Measurements from ENCODE around the gene ANKRD18A.

Gene ANKRD18A

GRCh38 chr9:38652486-38652885 is 32.1 kb upstream of the ANKRD18A start:
- Histone ChIP-seq H3K9ac (ENCODE audit: low read length) (no peak overlapping the region), H3K4me2 (ENCODE audit: low read length) (no peak overlapping the region), H3K4me3 (ENCODE audit: low read length) (no peak overlapping the region), H2BK15ac (replicated peaks; ENCODE audit: low read depth) (no peak overlapping the region), H3K4me1 (ENCODE audit: control insufficient read depth, low read depth, low read length) (no peaks in the 10 kb centered on the region), H3K27me3 (ENCODE audit: insufficient read depth, low read length, poor library complexity) (no peaks in the 10 kb centered on the region), H3K27ac (ENCODE audit: low read depth, low read length) (no peak overlapping the region), H3K4ac (ENCODE audit: low read depth, low read length) (no peak overlapping the region), H3K56ac (ENCODE audit: low read length) (no peak overlapping the region), H4K5ac (ENCODE audit: low read length) (no peak overlapping the region), H4K8ac (ENCODE audit: low read depth, low read length) (no peak overlapping the region), H3K79me2 (ENCODE audit: control insufficient read depth, insufficient read depth, low read length) (no peaks in the 10 kb centered on the region), H3K23ac (ENCODE audit: low read length) (no peak overlapping the region), H3K36me3 (ENCODE audit: control insufficient read depth, insufficient read depth, low read length) (no peaks in the 10 kb centered on the region), H3K79me1 (ENCODE audit: low read length) (no peaks in the 10 kb centered on the region), H2BK120ac (ENCODE audit: low read depth, low read length) (no peak overlapping the region), H2AK5ac (ENCODE audit: low read length) (no peak overlapping the region), H2BK5ac (ENCODE audit: low read length) (no peak overlapping the region), H3K18ac (ENCODE audit: low read length) (no peak overlapping the region)
- no CpG with 5 or more reads among the region's 7 CpGs for WGBS (ENCODE audit: extremely low coverage, insufficient coverage, low lambda C conversion rate)
- DNase-seq = no peak

GRCh38 chr9:38652044-38652443 is 31.6 kb upstream of the ANKRD18A start:
- Histone ChIP-seq H3K18ac (ENCODE audit: low read length) (no peak overlapping the region), H4K5ac (ENCODE audit: low read length) (no peak overlapping the region), H3K79me1 (ENCODE audit: low read length) (no peaks in the 10 kb centered on the region), H3K79me2 (ENCODE audit: control insufficient read depth, insufficient read depth, low read length) (no peaks in the 10 kb centered on the region), H2BK5ac (ENCODE audit: low read length) (no peak overlapping the region), H2AK5ac (ENCODE audit: low read length) (no peak overlapping the region), H3K56ac (ENCODE audit: low read length) (no peak overlapping the region), H3K36me3 (ENCODE audit: control insufficient read depth, insufficient read depth, low read length) (no peaks in the 10 kb centered on the region), H2BK15ac (replicated peaks; ENCODE audit: low read depth) (no peak overlapping the region), H3K23ac (ENCODE audit: low read length) (no peak overlapping the region), H3K4ac (ENCODE audit: low read depth, low read length) (no peak overlapping the region), H3K27ac (ENCODE audit: low read depth, low read length) (no peak overlapping the region), H3K9ac (ENCODE audit: low read length) (no peak overlapping the region), H4K8ac (ENCODE audit: low read depth, low read length) (no peak overlapping the region), H3K27me3 (ENCODE audit: insufficient read depth, low read length, poor library complexity) (no peaks in the 10 kb centered on the region), H3K4me1 (ENCODE audit: control insufficient read depth, low read depth, low read length) (no peaks in the 10 kb centered on the region), H3K4me2 (ENCODE audit: low read length) (no peak overlapping the region), H2BK120ac (ENCODE audit: low read depth, low read length) (no peak overlapping the region), H3K4me3 (ENCODE audit: low read length) (no peak overlapping the region)
- DNase-seq = no peak
- WGBS (ENCODE audit: extremely low coverage, insufficient coverage, low lambda C conversion rate) = no CpG with 5 or more reads among the region's 2 CpGs

GRCh38 chr9:38651400-38652042 is 31.1 kb upstream of the ANKRD18A start:
- Histone ChIP-seq H2BK15ac (replicated peaks; ENCODE audit: low read depth) (no peak overlapping the region), H3K27me3 (ENCODE audit: insufficient read depth, low read length, poor library complexity) (no peaks in the 10 kb centered on the region), H3K9ac (ENCODE audit: low read length) (no peak overlapping the region), H3K56ac (ENCODE audit: low read length) (no peak overlapping the region), H3K79me1 (ENCODE audit: low read length) (no peaks in the 10 kb centered on the region), H3K4me2 (ENCODE audit: low read length) (no peak overlapping the region), H3K18ac (ENCODE audit: low read length) (no peak overlapping the region), H3K27ac (ENCODE audit: low read depth, low read length) (no peak overlapping the region), H3K4me3 (ENCODE audit: low read length) (no peak overlapping the region), H4K5ac (ENCODE audit: low read length) (no peak overlapping the region), H3K23ac (ENCODE audit: low read length) (no peak overlapping the region), H3K4ac (ENCODE audit: low read depth, low read length) (no peak overlapping the region), H3K79me2 (ENCODE audit: control insufficient read depth, insufficient read depth, low read length) (no peaks in the 10 kb centered on the region), H2BK5ac (ENCODE audit: low read length) (no peak overlapping the region), H2BK120ac (ENCODE audit: low read depth, low read length) (no peak overlapping the region), H2AK5ac (ENCODE audit: low read length) (no peak overlapping the region), H3K4me1 (ENCODE audit: control insufficient read depth, low read depth, low read length) (no peaks in the 10 kb centered on the region), H3K36me3 (ENCODE audit: control insufficient read depth, insufficient read depth, low read length) (no peaks in the 10 kb centered on the region), H4K8ac (ENCODE audit: low read depth, low read length) (no peak overlapping the region)
- DNase-seq = no peak
- WGBS (ENCODE audit: extremely low coverage, insufficient coverage, low lambda C conversion rate) = no CpG with 5 or more reads among the region's 8 CpGs

- no peak for DNase-seq
- Histone ChIP-seq H3K79me1 (ENCODE audit: low read length) (no peaks in the 10 kb centered on the region), H3K18ac (ENCODE audit: low read length) (no peak overlapping the region), H3K56ac (ENCODE audit: low read length) (no peak overlapping the region), H3K4ac (ENCODE audit: low read depth, low read length) (no peak overlapping the region), H3K4me1 (ENCODE audit: control insufficient read depth, low read depth, low read length) (no peaks in the 10 kb centered on the region), H4K5ac (ENCODE audit: low read length) (no peak overlapping the region), H3K79me2 (ENCODE audit: control insufficient read depth, insufficient read depth, low read length) (no peaks in the 10 kb centered on the region), H3K27me3 (ENCODE audit: insufficient read depth, low read length, poor library complexity) (no peaks in the 10 kb centered on the region), H2BK5ac (ENCODE audit: low read length) (no peak overlapping the region), H2AK5ac (ENCODE audit: low read length) (no peak overlapping the region), H3K9ac (ENCODE audit: low read length) (no peak overlapping the region), H3K4me2 (ENCODE audit: low read length) (no peak overlapping the region), H3K23ac (ENCODE audit: low read length) (no peak overlapping the region), H2BK15ac (replicated peaks; ENCODE audit: low read depth) (no peak overlapping the region), H3K27ac (ENCODE audit: low read depth, low read length) (no peak overlapping the region), H3K4me3 (ENCODE audit: low read length) (no peak overlapping the region), H4K8ac (ENCODE audit: low read depth, low read length) (no peak overlapping the region), H2BK120ac (ENCODE audit: low read depth, low read length) (no peak overlapping the region), H3K36me3 (ENCODE audit: control insufficient read depth, insufficient read depth, low read length) (no peaks in the 10 kb centered on the region)
- no CpG with 5 or more reads among the region's 8 CpGs for WGBS (ENCODE audit: extremely low coverage, insufficient coverage, low lambda C conversion rate)
Measured at GRCh38 chr9:38650564-38650963, 30.2 kb upstream of the ANKRD18A start.

GRCh38 chr9:38649731-38650363 is 29.5 kb upstream of the ANKRD18A start:
- H3K27ac ChIP-seq (ENCODE audit: low read depth, low read length) = no peak overlapping the region
- no CpG with 5 or more reads among the region's 8 CpGs for WGBS (ENCODE audit: extremely low coverage, insufficient coverage, low lambda C conversion rate)

GRCh38 chr9:38644601-38645000 is 24.2 kb upstream of the ANKRD18A start:
- no peak overlapping the region for H3K9ac ChIP-seq (ENCODE audit: low read length)
- H3K4me1 ChIP-seq (ENCODE audit: control insufficient read depth, low read depth, low read length) = no peaks in the 10 kb centered on the region
- no peak overlapping the region for H2BK15ac ChIP-seq (replicated peaks; ENCODE audit: low read depth)
- H2BK120ac ChIP-seq (ENCODE audit: low read depth, low read length) = no peak overlapping the region
- no peak overlapping the region for H3K18ac ChIP-seq (ENCODE audit: low read length)
- H4K8ac ChIP-seq (ENCODE audit: low read depth, low read length) = no peak overlapping the region
- H3K23ac ChIP-seq (ENCODE audit: low read length) = no peak overlapping the region
- no peaks in the 10 kb centered on the region for H3K27me3 ChIP-seq (ENCODE audit: insufficient read depth, low read length, poor library complexity)
- H3K36me3 ChIP-seq (ENCODE audit: control insufficient read depth, insufficient read depth, low read length) = no peaks in the 10 kb centered on the region
- no peak overlapping the region for H3K27ac ChIP-seq (ENCODE audit: low read depth, low read length)
- no peak for DNase-seq
- no CpG with 5 or more reads among the region's 2 CpGs for WGBS (ENCODE audit: extremely low coverage, insufficient coverage, low lambda C conversion rate)
- H2BK5ac ChIP-seq (ENCODE audit: low read length) = no peak overlapping the region
- no peak overlapping the region for H2AK5ac ChIP-seq (ENCODE audit: low read length)
- no peaks in the 10 kb centered on the region for H3K79me2 ChIP-seq (ENCODE audit: control insufficient read depth, insufficient read depth, low read length)
- no peak overlapping the region for H3K4me3 ChIP-seq (ENCODE audit: low read length)
- H3K4me2 ChIP-seq (ENCODE audit: low read length) = no peak overlapping the region
- no peak overlapping the region for H4K5ac ChIP-seq (ENCODE audit: low read length)
- H3K4ac ChIP-seq (ENCODE audit: low read depth, low read length) = no peak overlapping the region
- H3K79me1 ChIP-seq (ENCODE audit: low read length) = no peaks in the 10 kb centered on the region
- no peak overlapping the region for H3K56ac ChIP-seq (ENCODE audit: low read length)

More at GRCh38 chr9:38649731-38650363, 29.5 kb upstream of the ANKRD18A start:
- H3K4me1 ChIP-seq (ENCODE audit: control insufficient read depth, low read depth, low read length) = no peaks in the 10 kb centered on the region
- H2BK120ac ChIP-seq (ENCODE audit: low read depth, low read length) = no peak overlapping the region
- no peak overlapping the region for H3K9ac ChIP-seq (ENCODE audit: low read length)
- H3K18ac ChIP-seq (ENCODE audit: low read length) = no peak overlapping the region
- H2AK5ac ChIP-seq (ENCODE audit: low read length) = no peak overlapping the region
- H3K23ac ChIP-seq (ENCODE audit: low read length) = no peak overlapping the region
- no peaks in the 10 kb centered on the region for H3K79me1 ChIP-seq (ENCODE audit: low read length)
- no peak overlapping the region for H4K5ac ChIP-seq (ENCODE audit: low read length)
- no peaks in the 10 kb centered on the region for H3K79me2 ChIP-seq (ENCODE audit: control insufficient read depth, insufficient read depth, low read length)
- H3K27me3 ChIP-seq (ENCODE audit: insufficient read depth, low read length, poor library complexity) = no peaks in the 10 kb centered on the region
- H3K56ac ChIP-seq (ENCODE audit: low read length) = no peak overlapping the region
- no peak overlapping the region for H2BK5ac ChIP-seq (ENCODE audit: low read length)
- no peak overlapping the region for H3K4me2 ChIP-seq (ENCODE audit: low read length)
- no peak overlapping the region for H3K4ac ChIP-seq (ENCODE audit: low read depth, low read length)
- H3K4me3 ChIP-seq (ENCODE audit: low read length) = no peak overlapping the region
- no peak for DNase-seq
- H4K8ac ChIP-seq (ENCODE audit: low read depth, low read length) = no peak overlapping the region
- H3K36me3 ChIP-seq (ENCODE audit: control insufficient read depth, insufficient read depth, low read length) = no peaks in the 10 kb centered on the region
- no peak overlapping the region for H2BK15ac ChIP-seq (replicated peaks; ENCODE audit: low read depth)

Measured in mesendoderm (in vitro differentiated cells).